ENCODE data around the gene CTR9. TPM values are rescaled to one million over a fixed set of nuclear protein-coding genes. Genes with fewer than 3 reads are reported as not detected.

The CTR9 gene
- 7.6 and 7.8 TPM in 2 replicates for total RNA-seq (2014; rRNA removed; shearing (Covaris generic); ENCODE audit: low replicate concordance)

DNA sequence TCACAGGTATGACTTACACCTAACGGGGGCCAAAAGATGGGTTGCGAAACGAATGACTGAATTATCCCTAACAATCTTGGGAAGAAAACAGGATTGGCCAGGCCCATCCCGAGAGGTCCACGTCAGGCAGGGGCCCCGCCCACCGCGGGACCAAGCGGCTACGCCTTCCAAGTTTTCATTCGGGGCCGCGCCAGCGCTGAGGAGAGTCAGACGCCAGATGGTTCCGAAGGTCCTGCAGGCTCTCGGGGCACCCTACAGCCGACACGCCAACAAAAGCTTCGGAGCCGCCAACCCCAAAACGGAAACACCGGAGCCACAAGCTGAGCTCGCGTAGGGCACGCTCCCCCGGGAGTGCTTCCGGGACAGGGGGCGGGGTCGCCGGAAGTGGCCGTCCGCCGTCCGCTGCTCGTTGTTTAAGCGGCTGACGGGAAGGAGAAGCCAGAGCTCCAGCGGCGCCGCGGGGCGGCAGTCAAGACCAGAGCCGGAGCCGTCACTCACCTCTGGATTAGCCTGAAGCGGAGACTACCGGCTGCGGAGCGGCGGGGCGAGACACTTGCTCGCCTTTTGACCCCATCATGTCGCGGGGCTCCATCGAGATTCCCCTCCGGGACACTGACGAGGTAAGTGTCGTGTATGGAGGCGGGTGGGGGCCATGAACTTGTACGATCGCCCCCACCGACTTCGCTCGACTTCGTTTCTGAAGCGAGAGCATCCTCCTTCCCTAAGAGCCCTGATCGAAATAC is at the start of gene CTR9:
TSS of gene CTR9 (plus strand) at position 409 of the 743 bp plus-strand sequence. CDS start at position 576, 167 bp downstream.
- no peaks in the 10 kb centered on the region for H3K27me3 ChIP-seq
- peaks cover 28% of the 10 kb centered on the region for H3K36me3 ChIP-seq
- no peaks in the 10 kb centered on the region for H3K9me3 ChIP-seq
- H3K4me3 ChIP-seq, result peak within 1 kb of the TSS; percentile 96
- DNase-seq, result peak; percentile 96

DNA sequence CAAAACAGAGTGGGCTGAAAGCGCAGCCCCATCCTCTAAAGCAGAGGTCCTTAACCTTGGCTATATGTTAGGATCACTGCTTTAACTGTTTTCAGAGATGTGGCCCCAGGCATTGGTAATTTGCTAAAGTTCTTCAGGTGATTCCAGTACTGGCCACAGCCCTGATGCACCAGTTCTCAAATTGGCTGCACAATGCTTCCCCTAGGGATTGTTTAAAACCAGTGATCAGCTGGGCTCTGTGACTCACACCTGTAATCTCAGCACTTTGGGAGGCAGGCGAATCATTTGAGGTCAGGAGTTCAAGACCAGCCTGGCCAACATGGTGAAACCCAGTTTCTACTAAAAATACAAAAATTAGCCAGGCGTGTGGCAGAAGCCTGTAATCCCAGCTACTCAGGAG is 49.1 kb upstream of the CTR9 start:
- no peaks in the 10 kb centered on the region for H3K27me3 ChIP-seq
- H3K36me3 ChIP-seq, result no peaks in the 10 kb centered on the region
- DNase-seq, result peak; percentile 22
- H3K9me3 ChIP-seq, result no peaks in the 10 kb centered on the region
- no peak overlapping the region for H3K4me3 ChIP-seq

DNA sequence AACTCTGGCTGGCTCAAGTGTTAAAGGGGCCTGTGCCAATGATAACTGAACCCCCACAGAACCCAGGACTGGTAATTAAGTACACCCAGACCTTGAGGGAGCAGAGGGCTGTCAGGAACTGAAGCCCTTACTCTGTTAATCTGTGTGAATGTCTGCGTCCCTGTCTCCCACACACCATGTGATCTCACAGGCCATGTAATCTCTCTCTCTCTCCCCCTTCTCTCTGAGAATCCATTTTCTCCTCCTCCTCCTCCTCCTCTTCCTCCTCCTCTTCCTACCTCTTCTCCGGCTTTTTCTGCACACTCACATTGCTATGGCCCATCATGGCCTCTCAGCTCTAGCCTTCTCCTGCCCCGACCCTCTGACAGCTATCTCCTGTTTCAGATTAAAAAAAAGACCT is 42.9 kb upstream of the CTR9 start:
- Histone ChIP-seq H3K4me3 (no peak overlapping the region), H3K27me3 (no peaks in the 10 kb centered on the region)

DNA sequence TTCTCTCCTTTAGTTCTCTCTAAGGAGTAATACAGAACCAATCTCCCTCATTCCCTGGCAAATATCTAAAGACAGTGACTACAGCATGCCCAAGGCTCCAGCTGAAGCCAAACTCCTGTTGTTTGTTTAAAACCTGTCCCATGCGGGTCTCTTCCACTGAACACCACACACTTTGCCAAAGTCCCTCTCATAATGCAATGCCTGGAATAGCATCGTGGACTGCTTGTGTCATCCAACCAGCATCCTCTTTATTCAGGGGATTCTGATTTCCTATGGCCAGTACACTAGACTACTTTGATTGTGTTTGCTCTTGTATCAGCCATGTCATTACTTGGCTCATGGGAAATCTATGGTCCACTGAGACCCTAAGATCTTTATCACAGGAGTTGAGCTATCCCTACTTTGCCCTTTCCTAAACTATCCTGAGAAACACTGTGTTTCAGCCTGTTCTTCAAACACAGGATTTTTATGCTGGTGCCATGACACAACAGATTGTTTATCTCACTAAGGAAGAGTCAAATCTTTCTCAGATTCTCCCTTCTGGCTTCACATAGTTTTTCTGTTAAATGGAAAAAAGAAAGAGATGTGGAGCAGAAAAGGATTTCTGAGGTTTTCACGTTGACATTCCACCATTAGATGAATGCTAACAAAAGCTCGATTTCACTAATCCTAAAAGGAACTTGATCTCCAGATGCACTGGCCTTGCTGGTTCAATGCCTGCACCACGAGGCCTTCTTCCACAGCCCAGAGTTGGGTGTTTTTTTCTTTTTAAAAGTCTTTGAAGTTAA is 41.6 kb upstream of the CTR9 start:
- Histone ChIP-seq H3K9me3 (no peaks in the 10 kb centered on the region), H3K27me3 (no peaks in the 10 kb centered on the region)

More for the DNA sequence above, 42.9 kb upstream of the CTR9 start:
- Histone ChIP-seq H3K36me3 (no peaks in the 10 kb centered on the region), H3K9me3 (no peaks in the 10 kb centered on the region)
- DNase-seq, result no peak

DNA sequence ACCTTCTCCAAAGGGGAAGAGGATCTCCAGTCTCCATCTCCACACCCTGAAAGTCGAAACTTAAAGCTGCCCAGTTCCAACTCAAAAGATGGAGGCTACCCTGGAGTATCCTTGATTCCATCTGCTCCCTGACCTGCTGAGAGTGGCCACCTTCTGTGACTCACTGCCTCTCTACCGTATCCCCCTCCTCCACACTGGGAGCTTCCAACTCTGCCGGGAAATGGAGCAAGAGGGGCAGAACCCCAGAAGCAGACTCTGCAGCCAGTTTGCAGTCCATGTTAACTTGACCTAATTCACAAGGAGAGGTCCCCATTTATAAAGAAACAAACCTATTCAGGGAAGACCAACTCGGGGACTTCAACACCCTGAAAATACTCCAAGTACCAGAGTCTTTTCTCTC is 35.5 kb upstream of the CTR9 start:
- no peaks in the 10 kb centered on the region for H3K9me3 ChIP-seq
- H3K27me3 ChIP-seq, result no peaks in the 10 kb centered on the region
- H3K4me3 ChIP-seq, result no peak overlapping the region
- no peak for DNase-seq
- H3K36me3 ChIP-seq, result no peaks in the 10 kb centered on the region

More for the DNA sequence above, 41.6 kb upstream of the CTR9 start:
- Histone ChIP-seq H3K4me3 (no peak overlapping the region), H3K36me3 (no peaks in the 10 kb centered on the region)
- no peak for DNase-seq

DNA sequence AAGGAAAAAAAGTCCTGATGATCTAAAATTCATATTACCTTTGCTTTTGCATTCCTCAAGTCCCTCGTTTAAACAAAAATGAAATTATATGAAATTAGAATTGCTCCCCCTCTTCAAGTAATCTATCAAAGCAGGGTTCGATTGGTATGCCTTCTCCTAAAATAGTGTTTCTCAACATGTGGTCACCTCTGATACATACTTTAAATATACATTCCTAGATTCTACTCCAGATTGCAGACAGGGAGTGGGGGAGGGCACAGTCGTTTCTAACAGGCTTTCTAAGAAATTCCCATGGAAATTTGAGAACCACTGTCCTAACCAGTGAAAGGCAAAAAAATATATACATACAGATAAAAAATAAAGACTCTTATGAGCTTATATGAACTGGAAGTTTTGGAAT is 34.9 kb upstream of the CTR9 start:
- no peaks in the 10 kb centered on the region for H3K27me3 ChIP-seq
- H3K4me3 ChIP-seq, result no peak overlapping the region
- no peaks in the 10 kb centered on the region for H3K36me3 ChIP-seq
- no peaks in the 10 kb centered on the region for H3K9me3 ChIP-seq
- DNase-seq, result no peak

DNA sequence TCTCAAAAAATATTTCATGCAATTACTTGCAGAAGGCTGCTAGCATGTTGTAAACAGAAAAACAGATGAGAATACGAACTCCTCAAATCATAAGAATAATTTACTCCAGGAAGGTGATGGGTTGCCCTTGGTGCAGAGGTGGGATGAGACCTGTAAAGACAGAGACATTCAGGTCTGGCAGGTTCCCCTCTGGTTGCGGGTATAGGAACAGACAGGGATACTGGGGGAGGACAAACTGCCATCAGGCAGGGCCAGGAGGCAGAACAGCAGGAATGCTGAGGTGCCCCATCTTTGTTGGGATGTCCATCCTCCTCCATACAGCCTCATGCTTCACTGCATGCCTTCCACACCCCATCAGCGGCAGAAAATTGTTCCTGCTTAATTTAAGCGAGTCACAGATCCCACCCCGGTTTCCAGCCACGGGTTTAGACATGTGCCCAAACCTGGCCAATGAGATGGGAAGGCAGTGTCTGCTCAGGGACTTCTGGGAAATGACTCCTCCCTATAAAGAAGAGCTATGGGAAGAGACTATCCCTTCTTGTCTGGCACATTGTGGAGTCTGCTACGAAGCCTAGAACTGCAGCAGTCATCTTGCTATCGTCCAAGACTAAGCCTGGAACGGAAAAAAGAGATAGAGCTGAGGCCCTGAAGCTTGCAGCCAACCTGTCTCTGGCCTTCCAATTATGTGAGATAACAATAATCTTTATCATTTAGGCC is 34.3 kb upstream of the CTR9 start:
- Histone ChIP-seq H3K36me3 (no peaks in the 10 kb centered on the region), H3K27me3 (no peaks in the 10 kb centered on the region), H3K9me3 (no peaks in the 10 kb centered on the region), H3K4me3 (no peak overlapping the region)
- DNase-seq, result no peak

DNA sequence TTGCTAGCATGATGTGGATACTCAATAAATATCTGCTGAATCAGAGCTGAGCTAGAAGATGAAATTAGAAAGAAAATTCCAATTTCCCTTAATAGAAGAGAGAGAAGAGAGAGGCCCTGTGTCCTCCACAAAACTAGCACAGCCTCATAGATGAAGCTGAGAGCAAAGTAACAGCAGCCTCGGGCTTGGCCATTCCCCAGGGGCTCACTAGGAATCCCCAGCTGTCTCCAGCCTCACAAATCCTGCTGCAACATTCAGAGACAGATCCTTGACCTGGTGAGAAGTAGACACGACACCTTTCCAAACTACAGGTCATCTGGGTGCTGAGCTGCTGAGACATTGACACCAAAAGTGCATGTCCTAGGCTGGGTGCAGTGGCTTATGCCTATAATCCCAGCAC is 31.4 kb upstream of the CTR9 start:
- DNase-seq, result no peak
- no peak overlapping the region for H3K4me3 ChIP-seq
- no peaks in the 10 kb centered on the region for H3K36me3 ChIP-seq
- no peaks in the 10 kb centered on the region for H3K27me3 ChIP-seq
- no peaks in the 10 kb centered on the region for H3K9me3 ChIP-seq

DNA sequence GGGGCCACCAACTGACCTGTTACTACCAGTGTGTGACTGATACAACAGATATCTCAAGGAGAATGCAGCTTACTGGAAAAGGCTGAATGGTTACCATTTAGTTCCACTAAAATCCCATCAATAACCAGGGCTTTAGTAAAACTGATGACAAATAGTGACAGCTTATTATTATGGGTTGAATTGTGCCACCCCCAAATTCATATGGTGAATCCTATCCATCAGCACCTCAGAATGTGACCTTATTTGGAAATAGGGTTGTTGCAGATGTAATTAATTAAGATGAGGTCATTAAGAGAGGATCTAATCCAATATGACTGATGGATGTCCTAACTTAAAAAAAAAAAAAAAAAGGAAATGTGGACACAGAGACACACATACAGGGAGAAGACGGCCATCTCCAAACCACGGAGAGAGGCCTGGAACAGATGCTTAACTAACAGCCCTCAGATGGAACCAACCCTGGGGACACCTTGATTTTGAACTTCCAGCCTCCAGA is 30.1 kb upstream of the CTR9 start:
- Histone ChIP-seq H3K4me3 (no peak overlapping the region), H3K36me3 (no peaks in the 10 kb centered on the region)
- DNase-seq, result no peak

DNA sequence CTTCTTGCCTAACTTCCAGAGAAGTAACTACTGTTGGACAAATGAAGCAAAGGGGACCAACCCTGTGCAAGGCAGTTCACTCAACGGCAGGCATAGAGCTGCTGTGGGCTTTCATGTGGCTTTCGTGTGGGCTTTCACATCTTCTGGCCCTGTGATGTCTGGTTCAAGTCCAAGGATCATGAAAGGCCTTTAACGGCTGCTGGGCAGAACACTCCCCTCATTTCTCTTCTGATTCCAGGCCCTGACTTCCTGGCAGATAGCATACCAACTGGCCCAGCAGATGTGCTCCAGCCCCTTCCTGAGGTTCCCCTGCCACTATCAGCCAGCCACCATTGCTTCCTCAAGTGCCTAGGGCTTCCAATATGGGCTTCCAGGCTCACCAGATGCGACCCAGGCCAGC is 28.7 kb upstream of the CTR9 start:
- Histone ChIP-seq H3K36me3 (no peaks in the 10 kb centered on the region), H3K27me3 (no peaks in the 10 kb centered on the region), H3K4me3 (no peak overlapping the region), H3K9me3 (no peaks in the 10 kb centered on the region)
- DNase-seq, result no peak

More for the DNA sequence above, 30.1 kb upstream of the CTR9 start:
- Histone ChIP-seq H3K9me3 (no peaks in the 10 kb centered on the region), H3K27me3 (no peaks in the 10 kb centered on the region)

DNA sequence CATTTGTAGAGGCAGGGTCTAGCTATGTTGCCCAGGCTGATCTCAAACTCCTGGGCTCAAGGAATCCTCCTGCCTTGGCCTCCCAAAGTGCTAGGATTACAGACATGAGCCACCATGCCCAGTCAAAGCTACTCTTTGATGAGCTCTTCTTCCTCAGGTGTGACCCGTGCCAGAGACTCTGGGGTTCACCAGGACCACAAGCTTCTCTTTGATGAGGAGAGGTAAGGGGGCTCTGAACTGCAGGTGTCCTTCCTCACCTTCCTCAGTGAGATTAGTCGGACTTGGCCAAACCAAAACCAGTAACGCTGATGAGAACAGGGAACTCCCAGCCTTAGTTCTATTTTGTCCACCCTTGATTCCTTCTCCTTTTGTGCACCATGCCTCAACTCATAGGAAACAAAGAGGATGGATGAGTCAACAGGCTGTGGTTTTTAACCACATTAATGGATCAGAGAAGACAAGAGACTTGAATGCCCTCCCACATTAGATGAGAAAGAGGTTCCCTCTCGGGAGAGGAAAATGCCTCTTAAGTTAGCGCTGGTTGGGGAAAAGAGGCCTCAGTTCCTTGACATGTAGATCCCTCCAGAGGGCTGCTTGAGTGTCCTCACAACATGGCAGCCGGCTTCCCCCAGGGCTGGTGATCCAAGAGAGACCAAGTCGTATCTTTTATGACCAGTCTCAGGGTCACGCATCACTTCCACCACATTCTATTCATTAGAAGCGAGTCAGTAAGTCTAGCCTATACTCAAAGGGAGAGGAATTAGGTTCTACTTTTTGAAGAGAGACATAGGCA is 25.7 kb upstream of the CTR9 start:
- no peak overlapping the region for H3K4me3 ChIP-seq
- DNase-seq, result no peak
- no peaks in the 10 kb centered on the region for H3K9me3 ChIP-seq
- H3K36me3 ChIP-seq, result no peaks in the 10 kb centered on the region
- H3K27me3 ChIP-seq, result no peaks in the 10 kb centered on the region

DNA sequence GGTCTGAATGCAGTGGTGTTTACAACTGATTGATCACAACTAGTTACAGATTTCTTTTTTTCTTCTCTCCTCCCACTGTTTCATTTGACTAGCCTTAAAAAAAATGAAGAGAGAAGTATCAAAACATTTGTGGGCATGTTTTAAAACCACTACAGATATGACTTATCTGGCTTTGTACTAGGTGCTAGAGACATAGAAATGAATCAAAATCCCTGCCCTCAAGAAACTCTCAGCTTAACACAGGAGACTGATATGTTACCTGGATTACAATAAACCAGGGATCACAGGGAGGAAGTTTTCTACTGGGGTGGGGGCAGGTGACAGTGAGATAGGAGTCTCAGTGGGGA is 25.2 kb upstream of the CTR9 start:
- H3K36me3 ChIP-seq, result no peaks in the 10 kb centered on the region
- no peak overlapping the region for H3K4me3 ChIP-seq
- H3K27me3 ChIP-seq, result no peaks in the 10 kb centered on the region
- no peaks in the 10 kb centered on the region for H3K9me3 ChIP-seq
- no peak for DNase-seq

DNA sequence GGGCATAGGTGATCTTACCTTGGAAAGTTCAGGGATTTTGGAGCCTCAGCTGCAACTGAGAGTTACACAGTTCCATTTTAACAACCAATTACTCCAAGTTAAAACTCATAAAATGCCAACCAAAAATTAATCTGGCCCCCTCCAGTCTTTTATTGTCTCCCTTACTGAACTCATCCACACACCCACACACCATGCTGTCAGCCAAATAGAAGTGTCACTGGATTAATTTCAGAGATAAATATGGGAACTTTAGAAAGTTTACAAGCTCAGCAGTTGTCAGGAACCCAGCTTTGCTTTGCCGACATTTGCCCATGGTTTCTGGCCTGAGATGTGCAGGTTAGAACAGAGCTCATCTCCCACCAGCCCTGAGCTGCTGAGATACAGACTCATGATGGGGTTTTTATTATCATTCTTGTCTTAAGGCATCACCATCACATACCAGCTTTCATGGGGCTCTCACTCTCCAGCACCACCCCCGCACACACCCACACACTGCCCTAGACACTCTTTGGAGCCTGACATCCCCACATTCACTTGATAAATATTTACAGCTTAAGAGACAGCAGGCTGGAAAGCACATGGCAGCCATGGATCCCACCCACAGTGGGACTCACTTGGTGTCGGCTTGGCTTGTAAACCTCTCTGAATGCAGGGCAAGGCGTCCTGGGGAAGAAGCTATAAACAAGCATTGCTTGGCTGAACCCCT is 23.7 kb upstream of the CTR9 start:
- H3K27me3 ChIP-seq, result no peaks in the 10 kb centered on the region
- H3K9me3 ChIP-seq, result peaks cover 5% of the 10 kb centered on the region; the same call in 1 of the 2 replicates
- H3K4me3 ChIP-seq, result no peak overlapping the region
- peak; percentile 42 for DNase-seq
- H3K36me3 ChIP-seq, result no peaks in the 10 kb centered on the region

DNA sequence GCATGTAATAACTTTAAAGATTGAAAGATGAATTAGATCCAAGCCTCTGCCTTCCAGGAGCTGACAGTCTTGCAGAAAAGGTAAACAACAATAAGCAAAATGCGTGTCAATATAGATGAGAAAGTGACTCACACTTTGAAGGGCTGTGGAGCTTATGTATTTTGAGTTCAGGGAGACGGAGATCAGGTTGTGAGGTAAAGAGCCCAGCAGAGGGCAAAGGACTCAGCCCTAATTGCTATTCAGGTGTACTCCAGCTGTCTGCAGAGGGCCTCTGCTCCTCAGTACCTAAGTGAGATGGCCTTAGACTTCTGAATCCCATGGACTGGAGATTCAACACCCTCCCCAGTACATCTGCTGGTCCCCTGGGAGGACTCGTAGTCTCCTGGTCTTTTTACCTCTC is 22.9 kb upstream of the CTR9 start:
- DNase-seq, result no peak

DNA sequence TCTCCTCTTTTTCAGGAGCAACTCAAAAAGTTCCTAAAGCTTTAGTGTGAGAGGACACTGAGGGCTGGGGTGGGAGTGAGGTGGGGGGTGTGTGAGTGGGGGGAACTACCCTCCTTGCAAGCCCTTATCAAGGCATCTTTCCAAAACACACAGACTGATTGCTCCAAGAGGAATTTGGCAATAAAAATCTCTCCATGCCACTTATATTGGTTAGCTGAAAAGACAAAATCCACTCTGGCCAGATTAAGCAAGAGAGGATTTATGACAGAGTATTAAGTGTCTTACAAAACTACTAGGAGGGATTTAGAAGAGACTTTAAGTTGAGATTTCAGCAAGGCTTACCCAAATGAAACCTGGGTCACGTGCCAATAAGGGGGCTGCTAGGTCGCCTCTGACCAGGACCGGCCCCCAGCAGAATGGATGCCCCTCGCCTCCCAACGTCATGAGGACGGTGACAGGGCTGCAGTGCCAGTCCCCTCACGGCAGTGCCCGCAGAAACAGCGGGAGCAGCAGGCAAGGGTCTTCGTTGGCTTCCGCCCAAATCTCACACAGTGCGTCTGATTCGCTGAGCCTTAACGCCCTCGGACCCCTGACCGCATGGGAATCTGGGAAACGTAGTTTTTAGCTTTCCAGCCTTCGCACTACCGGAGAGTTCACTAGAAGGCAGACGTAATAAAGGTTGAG is 22.1 kb upstream of the CTR9 start:
- Histone ChIP-seq H3K36me3 (no peaks in the 10 kb centered on the region), H3K4me3 (no peak overlapping the region), H3K9me3 (peaks cover 5% of the 10 kb centered on the region; the same call in 1 of the 2 replicates), H3K27me3 (no peaks in the 10 kb centered on the region)
- no peak for DNase-seq

More for the DNA sequence above, 22.9 kb upstream of the CTR9 start:
- H3K9me3 ChIP-seq, result peaks cover 5% of the 10 kb centered on the region; the same call in 1 of the 2 replicates
- no peaks in the 10 kb centered on the region for H3K27me3 ChIP-seq
- H3K4me3 ChIP-seq, result no peak overlapping the region
- no peaks in the 10 kb centered on the region for H3K36me3 ChIP-seq

All from MG63 (cell line).